Hypothalamus (tissue), 51 donors: Measurements from ENCODE around the gene POLD4.
"Not testable (repeated sequence)": the region's sequence is repeated elsewhere in the genome, so short reads cannot be mapped to it uniquely, and the experiment has no call there.

Experiments
- DNase-seq, 51 donors: peaks; one replicate each; lab custom pipeline; 2025; lab: John Stamatoyannopoulos, UW

The POLD4 gene

DNA sequence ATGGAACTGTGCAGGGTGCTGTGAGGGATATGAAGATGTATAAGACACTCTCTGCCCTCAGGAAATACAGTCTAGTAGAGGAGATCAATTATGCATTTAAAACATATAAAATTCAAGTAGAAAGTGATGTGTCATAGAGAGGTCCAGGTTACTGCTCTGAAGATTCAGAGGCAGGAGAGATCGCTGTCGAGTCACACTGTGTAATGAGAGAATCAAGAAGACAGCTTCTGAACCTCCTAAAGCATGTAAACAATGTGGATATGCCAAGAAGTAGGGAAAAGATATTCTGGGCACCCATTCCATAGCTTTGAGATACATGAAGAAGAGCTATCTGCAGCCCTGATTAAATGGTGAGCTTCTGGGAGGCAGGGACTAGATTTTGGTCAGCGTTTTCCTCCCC is 33.3 kb downstream of the POLD4 start:
- DNase-seq = no peak

DNA sequence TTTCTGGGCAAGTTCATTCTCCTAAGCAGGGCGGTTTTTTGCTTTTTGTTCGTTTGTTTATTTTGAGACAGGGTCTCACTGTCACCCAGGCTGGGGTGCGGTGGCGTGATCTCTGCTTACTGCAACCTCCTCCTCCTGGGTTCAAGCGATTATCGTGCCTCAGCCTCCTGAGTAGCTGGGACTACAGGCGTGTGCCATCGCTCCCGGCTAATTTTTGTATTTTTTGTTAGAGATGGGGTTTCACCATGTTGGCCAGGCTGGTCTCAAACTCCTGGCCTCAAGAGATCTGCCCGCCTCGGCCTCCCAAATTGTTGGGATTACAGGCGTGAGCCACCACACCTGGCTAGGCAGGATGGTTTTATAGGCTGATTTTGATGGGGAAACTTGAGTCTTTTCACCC is 34.5 kb downstream of the POLD4 start:
- DNase-seq = not testable (repeated sequence)

- peak in 4 of 51 donors; percentile 34 to 57 (median 52) for DNase-seq
Measured at GRCh38 chr11:67317888-67318555, 35.3 kb downstream of the POLD4 start.

- peak; percentile 80 to 98 (median 94) for DNase-seq
Measured at GRCh38 chr11:67317205-67317887, 36.0 kb downstream of the POLD4 start.

- no peak for DNase-seq
Measured at GRCh38 chr11:67316882-67317204, 36.5 kb downstream of the POLD4 start.

GRCh38 chr11:67315325-67315909 is 37.9 kb downstream of the POLD4 start:
- DNase-seq = no peak

DNA sequence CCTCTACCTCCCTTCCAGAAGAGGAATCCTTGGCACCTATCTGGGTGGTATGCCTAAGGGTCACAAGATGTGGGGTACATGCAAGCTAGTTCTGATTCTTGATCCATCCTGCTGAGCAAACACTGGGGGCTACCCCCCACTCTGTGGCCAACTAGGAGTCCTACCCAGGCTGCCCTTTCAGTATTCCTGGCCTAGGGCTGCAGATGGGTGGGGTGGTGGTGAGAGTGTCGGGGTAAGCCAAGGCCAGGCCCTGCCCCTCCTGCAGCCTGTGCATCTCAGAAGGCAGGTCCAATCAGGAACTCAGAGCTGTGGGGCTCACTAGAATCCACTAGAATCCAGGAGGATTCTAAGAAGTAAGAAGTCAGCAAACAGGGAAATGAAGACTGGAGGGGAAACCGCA is 39.1 kb downstream of the POLD4 start:
- DNase-seq = no peak

GRCh38 chr11:67313125-67313890 is 40.0 kb downstream of the POLD4 start:
- no peak for DNase-seq

GRCh38 chr11:67312187-67313021 is 40.9 kb downstream of the POLD4 start:
- DNase-seq = no peak

DNA sequence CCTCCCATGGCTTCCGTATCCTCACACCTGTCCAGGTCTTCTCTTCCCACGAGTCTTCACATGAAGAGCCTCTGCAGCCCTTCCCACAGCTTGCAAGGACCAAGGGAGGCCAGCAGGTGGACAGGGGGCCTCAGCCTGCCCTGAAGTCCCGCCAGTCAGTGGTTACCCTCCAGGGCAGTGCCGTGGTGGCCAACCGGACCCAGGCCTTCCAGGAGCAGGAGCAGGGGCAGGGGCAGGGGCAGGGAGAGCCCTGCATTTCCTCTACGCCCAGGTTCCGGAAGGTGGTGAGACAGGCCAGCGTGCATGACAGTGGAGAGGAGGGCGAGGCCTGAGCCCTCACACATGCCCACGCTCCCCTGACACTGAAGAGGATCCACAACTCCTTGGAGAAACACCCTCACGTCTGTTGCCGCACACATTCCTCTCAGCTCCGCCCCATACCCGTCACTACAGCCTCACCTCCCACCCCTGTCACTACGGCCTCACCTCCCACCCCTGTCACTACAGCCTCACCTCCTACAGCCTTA is 41.7 kb downstream of the POLD4 start:
- DNase-seq = no peak

DNA sequence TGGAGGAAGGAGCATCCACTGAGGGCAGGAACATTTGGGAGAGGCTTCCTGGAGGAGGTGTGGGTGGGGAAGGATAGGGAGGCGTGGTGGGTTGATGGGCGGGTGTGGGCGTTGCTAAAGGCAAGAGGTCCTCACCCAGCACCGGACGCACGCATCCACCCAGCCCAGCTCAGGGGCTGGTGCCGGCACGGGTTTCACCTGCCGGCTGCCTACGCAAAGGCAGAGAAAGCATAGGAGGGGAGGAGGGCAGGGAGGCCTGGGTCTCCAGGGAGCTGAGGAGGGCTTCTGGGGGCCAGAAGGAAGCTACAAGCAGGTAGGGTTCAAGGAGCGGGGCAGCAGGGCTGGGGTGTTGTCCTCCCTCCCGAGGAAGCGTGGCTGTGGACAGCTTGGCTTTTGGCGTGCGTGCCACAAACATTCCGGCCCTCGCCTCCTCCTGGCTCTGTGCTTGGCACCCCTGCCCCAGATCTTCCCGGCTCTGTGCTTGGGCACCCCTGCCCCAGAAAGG is 42.2 kb downstream of the POLD4 start:
- no peak for DNase-seq

GRCh38 chr11:67310246-67311050 is 42.9 kb downstream of the POLD4 start:
- no peak for DNase-seq

DNA sequence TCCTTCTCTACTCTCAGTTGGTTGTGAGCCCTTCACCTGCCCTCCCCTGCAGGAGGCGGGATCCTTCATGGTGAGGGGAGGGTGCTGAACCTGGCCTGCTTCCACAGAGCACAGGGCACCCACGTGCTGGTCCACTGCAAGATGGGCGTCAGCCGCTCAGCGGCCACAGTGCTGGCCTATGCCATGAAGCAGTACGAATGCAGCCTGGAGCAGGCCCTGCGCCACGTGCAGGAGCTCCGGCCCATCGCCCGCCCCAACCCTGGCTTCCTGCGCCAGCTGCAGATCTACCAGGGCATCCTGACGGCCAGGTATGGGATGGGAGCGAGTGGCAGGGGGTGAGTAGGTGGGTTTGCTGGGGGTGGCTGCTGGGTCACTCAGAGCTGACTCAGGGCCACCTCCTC is 43.7 kb downstream of the POLD4 start:
- DNase-seq = no peak

DNA sequence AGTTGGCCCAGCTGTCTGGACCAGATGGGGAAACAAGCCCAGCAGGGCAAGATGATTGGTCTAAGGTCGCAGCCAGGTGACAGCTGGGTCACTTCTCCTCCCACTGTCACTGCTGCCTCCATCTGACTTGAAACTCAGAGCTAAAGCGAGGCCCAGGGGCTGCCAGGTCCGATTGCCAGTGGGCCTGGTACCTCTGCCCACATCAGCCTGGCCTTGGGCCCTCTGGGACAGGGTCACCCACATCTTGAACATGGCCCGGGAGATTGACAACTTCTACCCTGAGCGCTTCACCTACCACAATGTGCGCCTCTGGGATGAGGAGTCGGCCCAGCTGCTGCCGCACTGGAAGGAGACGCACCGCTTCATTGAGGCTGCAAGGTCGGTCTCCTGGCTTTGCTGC is 44.2 kb downstream of the POLD4 start:
- no peak for DNase-seq

DNA sequence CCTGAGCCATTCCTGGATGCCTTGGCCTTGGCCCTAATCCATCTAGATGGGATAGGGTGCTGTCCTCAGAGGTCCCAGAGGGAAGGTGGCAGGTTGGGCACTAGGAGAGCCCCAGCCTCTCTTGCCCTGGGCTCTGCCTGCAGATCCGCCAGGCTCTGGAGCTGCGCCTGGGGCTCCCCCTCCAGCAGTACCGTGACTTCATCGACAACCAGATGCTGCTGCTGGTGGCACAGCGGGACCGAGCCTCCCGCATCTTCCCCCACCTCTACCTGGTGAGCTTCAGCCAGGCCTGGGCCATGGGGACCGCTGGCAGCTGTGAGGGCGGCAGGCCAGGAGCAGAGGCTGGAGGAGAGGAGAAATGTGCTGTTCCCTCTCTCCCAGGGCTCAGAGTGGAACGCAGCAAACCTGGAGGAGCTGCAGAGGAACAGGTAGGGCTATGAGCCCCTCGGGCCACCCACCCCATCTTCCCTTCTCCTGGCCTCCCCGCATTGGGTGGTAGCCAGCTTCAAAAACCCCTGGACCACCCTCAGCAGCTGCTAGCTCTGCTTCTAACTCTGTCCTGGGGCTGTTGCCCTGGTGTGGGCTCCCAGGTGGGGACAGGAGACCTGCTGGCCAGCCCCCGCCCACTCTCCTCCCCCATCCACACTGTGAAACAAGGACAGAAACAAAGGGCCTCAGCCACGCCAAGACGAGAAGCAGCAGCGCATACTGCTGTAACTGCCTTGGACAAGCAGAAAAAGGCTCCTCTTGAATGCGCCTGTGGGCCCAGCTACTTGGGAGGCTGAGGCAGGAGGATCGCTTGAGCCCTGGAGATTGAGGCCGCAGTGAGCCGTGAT is 45.1 kb downstream of the POLD4 start:
- DNase-seq = no peak

GRCh38 chr11:67307545-67308001 is 45.8 kb downstream of the POLD4 start:
- DNase-seq = no peak

DNA sequence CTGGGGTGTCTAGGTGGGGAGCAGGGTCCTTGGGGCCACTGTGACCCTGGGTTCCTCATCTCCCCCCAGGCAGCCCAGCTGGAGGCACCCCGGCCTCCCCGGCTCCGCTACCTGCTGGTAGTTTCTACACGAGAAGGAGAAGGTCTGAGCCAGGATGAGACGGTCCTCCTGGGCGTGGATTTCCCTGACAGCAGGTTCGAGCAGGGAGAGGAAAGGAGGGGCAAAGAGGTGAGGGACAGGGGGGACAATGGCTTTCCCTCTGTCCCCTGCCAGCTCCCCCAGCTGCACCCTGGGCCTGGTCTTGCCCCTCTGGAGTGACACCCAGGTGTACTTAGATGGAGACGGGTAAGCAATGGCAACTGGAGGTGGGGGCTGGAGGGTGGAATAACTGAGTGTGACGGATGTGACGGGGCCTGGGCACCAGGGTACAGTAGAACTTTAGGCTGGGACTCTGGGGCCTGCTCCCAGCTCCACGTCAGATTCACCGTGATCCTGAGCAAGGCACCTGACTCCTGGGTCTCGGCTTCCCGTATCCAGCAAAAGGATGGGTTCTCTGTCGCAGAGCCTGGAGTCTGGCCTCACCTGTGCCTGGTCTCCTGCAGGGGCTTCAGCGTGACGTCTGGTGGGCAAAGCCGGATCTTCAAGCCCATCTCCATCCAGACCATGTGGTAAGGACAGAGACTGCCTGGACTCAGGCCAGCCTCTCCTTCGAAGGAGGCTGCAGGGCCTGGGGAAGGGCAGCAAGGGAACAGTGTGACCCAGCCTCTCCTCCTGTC is 46.4 kb downstream of the POLD4 start:
- no peak for DNase-seq
